Measurements from ENCODE around the gene AMBP.

DNA sequence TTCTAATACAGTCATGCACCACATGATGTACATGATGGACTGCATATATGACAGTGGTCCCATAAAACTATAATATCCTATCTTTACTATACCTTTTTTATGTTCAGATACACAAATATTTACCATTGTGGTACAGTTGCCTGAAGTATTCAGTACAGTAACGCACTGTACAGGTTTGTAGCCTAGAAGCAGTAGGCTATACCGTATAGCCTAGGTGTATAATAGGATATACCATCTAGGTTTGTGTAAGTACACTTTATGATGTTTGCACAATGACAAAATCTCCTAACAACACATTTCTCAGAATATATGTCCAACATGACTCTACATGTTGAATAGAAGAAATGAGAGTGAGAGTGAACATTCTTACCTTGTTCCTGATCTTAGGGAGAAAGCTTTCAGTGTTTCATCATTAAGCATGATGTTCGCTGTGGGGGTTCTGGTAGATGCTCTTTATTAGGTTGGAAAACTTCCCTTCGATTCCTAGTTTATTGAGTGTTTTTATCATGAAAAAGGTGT, 31.8 kb downstream of the AMBP start:
- no peak for TF ChIP-seq EZH2phosphoT487 (IDR thresholded peaks at IDR 0.05; ENCODE audit: borderline replicate concordance, low read length)
- TF ChIP-seq CTCF (IDR thresholded peaks at IDR 0.05; ENCODE audit: low read depth, low read length, poor library complexity, severe bottlenecking), result no peak

All from DOHH2 (cell line).